HCT116 (cell line): ENCODE data around the gene PTBP3. TPM values are rescaled to one million over a fixed set of nuclear protein-coding genes. Genes with fewer than 3 reads are reported as not detected.

ENCODE experiments used
- ATAC-seq: fragments of 200-7000 bp; cut with Tn5 transposase; 2 replicates; pipeline ENCODE4 v1.9.1; 2020; ENCODE audit warnings: mild to moderate bottlenecking, moderate library complexity
- BruUV-seq: library from RNA; stranded (reverse); fragments of 400-500 nt; replicated peaks from 2 replicates; lab custom pipeline; 2021; lab: Mats Ljungman, UMichigan
- CTCF ChIA-PET: fragments of 300-600 bp; sonication (Branson Sonifier 250); formaldehyde crosslinking; loops from one replicate; lab custom pipeline; 2021; ENCODE audit warnings: antibody characterized with exemption; lab: Charles Lee
- POLR2A ChIA-PET: fragments of 300-600, 350-600 bp; sonication (Branson Sonifier 250); formaldehyde crosslinking; loops from one replicate; lab custom pipeline; 2021; ENCODE audit warnings: antibody characterized with exemption; lab: Charles Lee
- RAD21 ChIA-PET, 2 experiments: fragments of 300-600 bp; sonication (Branson Sonifier 250); formaldehyde crosslinking; loops; one replicate each; lab custom pipeline; 2023; ENCODE audit warnings: low total read pairs in 2 of 2; ENCODE audit not compliant: uncharacterized antibody in 2 of 2, unreplicated experiment in 2 of 2, low non-redundant PET in 1 of 2; lab: Charles Lee
- DNase-seq: peaks from one replicate; pipeline ENCODE4 v3.0.0-alpha.2; 2010; ENCODE audit warnings: low read depth, low spot score
- H2AFZ ChIP-seq: fragments of 200-600 bp; shearing (Covaris generic), sonication (generic); 2 replicates; pipeline ENCODE4 v1.6.1; 2017; ENCODE audit warnings: low read depth, mixed run types, mixed read lengths, antibody characterized with exemption, low read length; ENCODE audit not compliant: poor library complexity, severe bottlenecking
- H3K27ac ChIP-seq: 2 replicates; pipeline ENCODE4 v1.5.1; 2012; ENCODE audit warnings: low read depth, low read length
- H3K27me3 ChIP-seq: fragments of 200-600 bp; sonication (generic); 2 replicates; pipeline ENCODE4 v1.6.1; 2016; ENCODE audit warnings: mixed run types, low read length, mixed read lengths; ENCODE audit not compliant: insufficient read depth
- H3K36me3 ChIP-seq, 2 experiments: fragments of 200-500 bp in 1 of 2; fragments of 200-600 bp in 1 of 2; sonication (Bioruptor generic) in 1 of 2; sonication (generic) in 1 of 2; 2 replicates each; pipeline versions ENCODE4 v1.5.1 to v1.6.1; 2014 to 2016; ENCODE audit warnings: low read length in 2 of 2, inconsistent platforms in 1 of 2, mixed read lengths in 1 of 2, mixed run types in 1 of 2; ENCODE audit not compliant: insufficient read depth in 2 of 2, control insufficient read depth in 1 of 2
- H3K4me1 ChIP-seq, 2 experiments: fragments of 200-600 bp in 1 of 2; sonication (generic) in 1 of 2; 2 replicates each; pipeline versions ENCODE4 v1.5.1 to v1.6.1; 2012 to 2017; ENCODE audit warnings: low read length in 2 of 2, inconsistent platforms in 1 of 2, mild to moderate bottlenecking in 1 of 2, mixed read lengths in 1 of 2, mixed run types in 1 of 2, moderate library complexity in 1 of 2; ENCODE audit not compliant: insufficient read depth in 2 of 2, control insufficient read depth in 1 of 2
- H3K4me2 ChIP-seq: fragments of 200-600 bp; sonication (generic); 2 replicates; pipeline ENCODE4 v1.6.1; 2017; ENCODE audit warnings: mixed run types, low read length, mixed read lengths
- H3K4me3 ChIP-seq, 2 experiments: fragments of 200-600 bp in 1 of 2; sonication (generic) in 1 of 2; replicated peaks in 1 of 2; 2 replicates each; pipeline ENCODE4 v1.5.1; 2011 to 2016; ENCODE audit warnings: low read length in 2 of 2, control low read depth in 1 of 2, low read depth in 1 of 2, mild to moderate bottlenecking in 1 of 2, mixed read lengths in 1 of 2, mixed run types in 1 of 2
- H3K79me2 ChIP-seq: fragments of 200-600 bp; sonication (generic); 2 replicates; pipeline ENCODE4 v1.6.1; 2017; ENCODE audit warnings: mild to moderate bottlenecking, mixed run types, low read length, moderate library complexity, mixed read lengths; ENCODE audit not compliant: insufficient read depth
- H3K9ac ChIP-seq: fragments of 200-600 bp; sonication (generic); 2 replicates; pipeline ENCODE4 v1.6.1; 2016; ENCODE audit warnings: low read length, mixed read lengths
- H3K9me2 ChIP-seq: fragments of 200-600 bp; sonication (generic), shearing (Covaris generic); 2 replicates; pipeline ENCODE4 v1.6.1; 2017; ENCODE audit warnings: mixed run types, mild to moderate bottlenecking, moderate library complexity; ENCODE audit not compliant: insufficient read depth
- H3K9me3 ChIP-seq, 2 experiments: fragments of 200-500 bp in 1 of 2; fragments of 200-600 bp in 1 of 2; sonication (Bioruptor generic) in 1 of 2; sonication (generic) in 1 of 2; 2 replicates each; pipeline ENCODE4 v1.6.1; 2014 to 2017; ENCODE audit warnings: low read length in 2 of 2, mixed read lengths in 2 of 2, inconsistent platforms in 1 of 2, low read depth in 1 of 2, mild to moderate bottlenecking in 1 of 2, mixed run types in 1 of 2, moderate library complexity in 1 of 2; ENCODE audit not compliant: control insufficient read depth in 1 of 2, insufficient read depth in 1 of 2
- H4K20me1 ChIP-seq: fragments of 200-600 bp; sonication (generic), shearing (Covaris generic); 2 replicates; pipeline ENCODE4 v1.6.1; 2017; ENCODE audit warnings: mixed run types, mild to moderate bottlenecking, moderate library complexity; ENCODE audit not compliant: insufficient read depth
- CEBPB ChIP-seq: IDR thresholded peaks from 2 replicates; pipeline ENCODE4 v1.6.1; 2012; ENCODE audit warnings: low read depth
- EZH2 ChIP-seq: fragments of 200-600 bp; sonication (generic); IDR thresholded peaks from 2 replicates; pipeline ENCODE4 v1.6.1; 2017; ENCODE audit warnings: antibody characterized with exemption, mixed run types
- EZH2phosphoT487 ChIP-seq: fragments of 200-600 bp; IDR thresholded peaks from 2 replicates; pipeline ENCODE4 v1.6.1; 2018; ENCODE audit warnings: antibody characterized with exemption, borderline replicate concordance
- FOSL1 ChIP-seq: IDR thresholded peaks from 2 replicates; pipeline ENCODE4 v1.6.1; 2012; ENCODE audit warnings: low read depth
- POLR2A ChIP-seq: IDR thresholded peaks from 2 replicates; pipeline ENCODE4 v1.7.0; 2011; ENCODE audit warnings: borderline replicate concordance; ENCODE audit not compliant: insufficient read depth, insufficient read length; ENCODE audit errors: extremely low read depth
- POLR2AphosphoS5 ChIP-seq: IDR thresholded peaks from 2 replicates; pipeline ENCODE4 v1.6.1; 2011; ENCODE audit warnings: mild to moderate bottlenecking, low read depth, low read length, moderate library complexity
- RAD21 ChIP-seq: IDR thresholded peaks from 2 replicates; pipeline ENCODE4 v1.6.1; 2012; ENCODE audit warnings: low read depth, mild to moderate bottlenecking
- SP1 ChIP-seq: IDR thresholded peaks from 2 replicates; pipeline ENCODE4 v1.6.1; 2012; ENCODE audit warnings: low read depth
- TCF7L2 ChIP-seq: IDR thresholded peaks from 2 replicates; pipeline ENCODE4 v1.7.0; 2011; ENCODE audit warnings: borderline replicate concordance, inconsistent platforms; ENCODE audit not compliant: insufficient read depth, insufficient read length; ENCODE audit errors: extremely low read depth
- YY1 ChIP-seq: IDR thresholded peaks from 2 replicates; pipeline ENCODE4 v1.6.1; 2011; ENCODE audit warnings: low read length, low read depth, moderate library complexity, mild to moderate bottlenecking; ENCODE audit not compliant: insufficient replicate concordance; ENCODE audit errors: extremely low read depth
- ZFX ChIP-seq: fragments of 450-650 bp; IDR thresholded peaks from 2 replicates; pipeline ENCODE4 v1.6.1; 2017
- intact Hi-C: fragments of 100-400 bp; cut with micrococcal nuclease; formaldehyde crosslinking; loops from 2 replicates; pipeline ENCODE4 v1.10.0; 2022
- total RNA-seq: library from RNA; stranded (reverse); gene quantifications from one replicate; pipeline ENCODE4 v1.2.1, GENCODE V29; 2021; ENCODE audit not compliant: unreplicated experiment
- TF ChIP-seq, protein P1 (sequence below): IDR thresholded peaks from 2 replicates; pipeline ENCODE4 v1.6.1; 2012; ENCODE audit warnings: low read depth
- TF ChIP-seq, protein P2 (sequence below): IDR thresholded peaks from 2 replicates; pipeline ENCODE4 v1.6.1; 2012
- TF ChIP-seq, protein P3 (sequence below), 3 experiments: fragments of 200-600 bp in 1 of 3; sonication (generic) in 1 of 3; IDR thresholded peaks in 2 of 3; conservative IDR thresholded peaks in 1 of 3; 2 replicates each; pipeline ENCODE4 v1.5.1; 2012 to 2017; ENCODE audit warnings: low read depth in 2 of 3, low read length in 2 of 3, antibody characterized with exemption in 1 of 3, borderline replicate concordance in 1 of 3, control low read depth in 1 of 3, mild to moderate bottlenecking in 1 of 3, mixed read lengths in 1 of 3, mixed run types in 1 of 3, moderate library complexity in 1 of 3; ENCODE audit not compliant: insufficient read depth in 1 of 3

The PTBP3 gene
- total RNA-seq, 1 experiment from 2014 or later = 102 TPM

DNA sequence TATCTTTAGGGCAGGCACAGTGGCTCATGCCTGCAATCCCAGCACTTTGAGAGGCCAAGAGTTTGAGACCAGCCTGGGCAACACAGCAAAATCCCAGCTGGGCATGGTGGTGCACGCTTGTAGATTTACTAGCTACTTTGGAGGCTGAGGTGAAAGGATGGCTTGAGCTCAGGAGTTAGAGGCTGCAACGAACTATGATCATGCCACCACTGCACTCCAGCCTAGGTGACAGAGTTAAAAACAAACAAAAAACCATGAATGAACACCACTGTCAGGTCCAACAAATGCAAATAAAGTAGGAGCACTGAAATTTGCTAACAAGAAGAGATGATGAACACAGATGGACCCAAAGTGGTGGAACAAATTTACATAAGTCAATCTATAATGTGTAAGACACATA is 4.9 kb downstream of the PTBP3 start:
- RAD21 ChIA-PET = no interaction called here
- Histone ChIP-seq H3K27ac (no peak overlapping the region), H3K36me3 (no peaks in the 10 kb centered on the region), H2AFZ (no peak overlapping the region), H3K4me3 (no peak overlapping the region), H3K4me1 (peaks cover 9 to 41% of the 10 kb centered on the region in 2 experiments; a peak in 3 of 4 replicates), H3K9me2 (no peaks in the 10 kb centered on the region), H3K9me3 (no peaks in the 10 kb centered on the region), H4K20me1 (no peaks in the 10 kb centered on the region; the same call in 1 of the 2 replicates), H3K27me3 (no peaks in the 10 kb centered on the region), H3K79me2 (peaks cover 95% of the 10 kb centered on the region), H3K4me2 (no peak overlapping the region), H3K9ac (no peak overlapping the region)
- POLR2A ChIA-PET = no interaction called here
- ATAC-seq (no peak), DNase-seq (no peak)
- BruUV-seq = no TSS peak
- TF ChIP-seq YY1 = no peak
- no peak for TF ChIP-seq EZH2
- CTCF ChIA-PET = interaction anchor here (1.2 kb wide), 1 partner anchor 216 kb away, joined by 3 read pairs; no protein-coding TSS in a partner anchor
- intact Hi-C loops = no loop called here

DNA sequence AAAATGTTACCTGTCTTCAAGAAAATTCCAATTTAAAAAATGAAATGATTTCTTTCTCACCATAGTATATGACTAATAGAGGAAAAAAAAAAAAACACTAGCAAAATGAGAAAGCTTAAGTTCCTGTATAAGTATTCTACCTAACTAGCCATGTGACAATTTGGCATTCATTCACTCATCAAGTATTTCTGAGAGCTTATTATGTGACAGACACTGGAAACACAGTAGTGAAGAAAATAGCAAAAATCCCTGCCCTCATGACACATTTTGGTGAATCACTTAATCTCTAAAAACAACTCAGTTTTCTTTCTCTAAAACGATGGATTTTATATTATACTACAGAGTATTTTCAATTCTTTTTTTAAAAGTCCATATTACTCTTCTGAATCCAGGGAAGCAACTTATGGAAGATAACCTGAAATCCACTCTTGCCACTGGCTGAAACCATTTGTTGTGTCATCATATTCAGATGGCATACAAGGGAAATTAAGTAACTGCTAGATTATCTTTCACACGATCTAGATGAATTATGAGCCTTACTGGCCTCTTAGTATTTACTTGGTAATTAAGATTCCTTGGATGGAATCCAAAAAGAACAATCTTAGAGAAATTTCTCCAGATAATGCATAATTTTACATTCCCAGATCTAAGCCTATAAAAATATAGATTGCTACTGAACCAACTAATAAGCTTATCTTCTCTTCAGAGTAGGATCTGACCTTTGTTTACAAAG is 5.5 kb downstream of the PTBP3 start:
- BruUV-seq = no TSS peak
- ChIA-PET POLR2A (no interaction called here), CTCF (interaction anchor here (1.2 kb wide), 1 partner anchor 215 kb away, joined by 3 read pairs; no protein-coding TSS in a partner anchor), RAD21 (no interaction called here)
- H4K20me1 ChIP-seq = no peaks in the 10 kb centered on the region; the same call in 1 of the 2 replicates
- no peak overlapping the region for H2AFZ ChIP-seq
- H3K4me2 ChIP-seq = no peak overlapping the region
- intact Hi-C loops = no loop called here
- peaks cover 100% of the 10 kb centered on the region for H3K79me2 ChIP-seq
- H3K9me2 ChIP-seq = no peaks in the 10 kb centered on the region
- H3K4me3 ChIP-seq = no peak overlapping the region
- no peaks in the 10 kb centered on the region for H3K27me3 ChIP-seq
- H3K4me1 ChIP-seq = peaks cover 9 to 48% of the 10 kb centered on the region in 2 experiments; a peak in 3 of 4 replicates
- DNase-seq (no peak), ATAC-seq (no peak)
- no peak overlapping the region for H3K27ac ChIP-seq
- no peaks in the 10 kb centered on the region for H3K36me3 ChIP-seq
- no peak overlapping the region for H3K9ac ChIP-seq
- no peaks in the 10 kb centered on the region for H3K9me3 ChIP-seq
- TF ChIP-seq SP1 = no peak
- no peak for TF ChIP-seq POLR2A
- TF ChIP-seq EZH2phosphoT487 = no peak
- no peak for TF ChIP-seq TCF7L2
- TF ChIP-seq CEBPB = no peak
- TF ChIP-seq, protein P1, sequence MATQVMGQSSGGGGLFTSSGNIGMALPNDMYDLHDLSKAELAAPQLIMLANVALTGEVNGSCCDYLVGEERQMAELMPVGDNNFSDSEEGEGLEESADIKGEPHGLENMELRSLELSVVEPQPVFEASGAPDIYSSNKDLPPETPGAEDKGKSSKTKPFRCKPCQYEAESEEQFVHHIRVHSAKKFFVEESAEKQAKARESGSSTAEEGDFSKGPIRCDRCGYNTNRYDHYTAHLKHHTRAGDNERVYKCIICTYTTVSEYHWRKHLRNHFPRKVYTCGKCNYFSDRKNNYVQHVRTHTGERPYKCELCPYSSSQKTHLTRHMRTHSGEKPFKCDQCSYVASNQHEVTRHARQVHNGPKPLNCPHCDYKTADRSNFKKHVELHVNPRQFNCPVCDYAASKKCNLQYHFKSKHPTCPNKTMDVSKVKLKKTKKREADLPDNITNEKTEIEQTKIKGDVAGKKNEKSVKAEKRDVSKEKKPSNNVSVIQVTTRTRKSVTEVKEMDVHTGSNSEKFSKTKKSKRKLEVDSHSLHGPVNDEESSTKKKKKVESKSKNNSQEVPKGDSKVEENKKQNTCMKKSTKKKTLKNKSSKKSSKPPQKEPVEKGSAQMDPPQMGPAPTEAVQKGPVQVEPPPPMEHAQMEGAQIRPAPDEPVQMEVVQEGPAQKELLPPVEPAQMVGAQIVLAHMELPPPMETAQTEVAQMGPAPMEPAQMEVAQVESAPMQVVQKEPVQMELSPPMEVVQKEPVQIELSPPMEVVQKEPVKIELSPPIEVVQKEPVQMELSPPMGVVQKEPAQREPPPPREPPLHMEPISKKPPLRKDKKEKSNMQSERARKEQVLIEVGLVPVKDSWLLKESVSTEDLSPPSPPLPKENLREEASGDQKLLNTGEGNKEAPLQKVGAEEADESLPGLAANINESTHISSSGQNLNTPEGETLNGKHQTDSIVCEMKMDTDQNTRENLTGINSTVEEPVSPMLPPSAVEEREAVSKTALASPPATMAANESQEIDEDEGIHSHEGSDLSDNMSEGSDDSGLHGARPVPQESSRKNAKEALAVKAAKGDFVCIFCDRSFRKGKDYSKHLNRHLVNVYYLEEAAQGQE = no peak
- TF ChIP-seq ZFX = no peak
- no peak for TF ChIP-seq YY1
- TF ChIP-seq, protein P2, sequence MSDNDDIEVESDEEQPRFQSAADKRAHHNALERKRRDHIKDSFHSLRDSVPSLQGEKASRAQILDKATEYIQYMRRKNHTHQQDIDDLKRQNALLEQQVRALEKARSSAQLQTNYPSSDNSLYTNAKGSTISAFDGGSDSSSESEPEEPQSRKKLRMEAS = no peak
- TF ChIP-seq POLR2AphosphoS5 = no peak
- no peak for TF ChIP-seq FOSL1
- TF ChIP-seq RAD21 = no peak
- TF ChIP-seq, protein P3, sequence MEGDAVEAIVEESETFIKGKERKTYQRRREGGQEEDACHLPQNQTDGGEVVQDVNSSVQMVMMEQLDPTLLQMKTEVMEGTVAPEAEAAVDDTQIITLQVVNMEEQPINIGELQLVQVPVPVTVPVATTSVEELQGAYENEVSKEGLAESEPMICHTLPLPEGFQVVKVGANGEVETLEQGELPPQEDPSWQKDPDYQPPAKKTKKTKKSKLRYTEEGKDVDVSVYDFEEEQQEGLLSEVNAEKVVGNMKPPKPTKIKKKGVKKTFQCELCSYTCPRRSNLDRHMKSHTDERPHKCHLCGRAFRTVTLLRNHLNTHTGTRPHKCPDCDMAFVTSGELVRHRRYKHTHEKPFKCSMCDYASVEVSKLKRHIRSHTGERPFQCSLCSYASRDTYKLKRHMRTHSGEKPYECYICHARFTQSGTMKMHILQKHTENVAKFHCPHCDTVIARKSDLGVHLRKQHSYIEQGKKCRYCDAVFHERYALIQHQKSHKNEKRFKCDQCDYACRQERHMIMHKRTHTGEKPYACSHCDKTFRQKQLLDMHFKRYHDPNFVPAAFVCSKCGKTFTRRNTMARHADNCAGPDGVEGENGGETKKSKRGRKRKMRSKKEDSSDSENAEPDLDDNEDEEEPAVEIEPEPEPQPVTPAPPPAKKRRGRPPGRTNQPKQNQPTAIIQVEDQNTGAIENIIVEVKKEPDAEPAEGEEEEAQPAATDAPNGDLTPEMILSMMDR (IDR thresholded peaks at IDR 0.05 in 2 of 3, conservative IDR thresholded peaks at IDR 0.05 in 1 of 3; ENCODE audit: borderline replicate concordance in 1 of 3, insufficient read depth in 1 of 3, low read depth in 2 of 3, low read length in 2 of 3) = no peak
